HCT116 (cell line): ENCODE measurements around the gene ALMS1. TPM values are rescaled to one million over a fixed set of nuclear protein-coding genes. Genes with fewer than 3 reads are reported as not detected.

Experiments
- ATAC-seq: fragments of 200-7000 bp; cut with Tn5 transposase; 2 replicates; pipeline ENCODE4 v1.9.1; 2020; ENCODE audit warnings: mild to moderate bottlenecking, moderate library complexity
- BruUV-seq: library from RNA; stranded (reverse); fragments of 400-500 nt; replicated peaks from 2 replicates; lab custom pipeline; 2021; lab: Mats Ljungman, UMichigan
- CTCF ChIA-PET: fragments of 300-600 bp; sonication (Branson Sonifier 250); formaldehyde crosslinking; loops from one replicate; lab custom pipeline; 2021; ENCODE audit warnings: antibody characterized with exemption; lab: Charles Lee
- POLR2A ChIA-PET: fragments of 300-600, 350-600 bp; sonication (Branson Sonifier 250); formaldehyde crosslinking; loops from one replicate; lab custom pipeline; 2021; ENCODE audit warnings: antibody characterized with exemption; lab: Charles Lee
- RAD21 ChIA-PET, 2 experiments: fragments of 300-600 bp; sonication (Branson Sonifier 250); formaldehyde crosslinking; loops; one replicate each; lab custom pipeline; 2023; ENCODE audit warnings: low total read pairs in 2 of 2; ENCODE audit not compliant: uncharacterized antibody in 2 of 2, unreplicated experiment in 2 of 2, low non-redundant PET in 1 of 2; lab: Charles Lee
- DNase-seq: peaks from one replicate; pipeline ENCODE4 v3.0.0-alpha.2; 2010; ENCODE audit warnings: low read depth, low spot score
- H2AFZ ChIP-seq: fragments of 200-600 bp; shearing (Covaris generic), sonication (generic); 2 replicates; pipeline ENCODE4 v1.6.1; 2017; ENCODE audit warnings: low read depth, mixed run types, mixed read lengths, antibody characterized with exemption, low read length; ENCODE audit not compliant: poor library complexity, severe bottlenecking
- H3K27ac ChIP-seq: 2 replicates; pipeline ENCODE4 v1.5.1; 2012; ENCODE audit warnings: low read depth, low read length
- H3K27me3 ChIP-seq: fragments of 200-600 bp; sonication (generic); 2 replicates; pipeline ENCODE4 v1.6.1; 2016; ENCODE audit warnings: mixed run types, low read length, mixed read lengths; ENCODE audit not compliant: insufficient read depth
- H3K36me3 ChIP-seq, 2 experiments: fragments of 200-500 bp in 1 of 2; fragments of 200-600 bp in 1 of 2; sonication (Bioruptor generic) in 1 of 2; sonication (generic) in 1 of 2; 2 replicates each; pipeline versions ENCODE4 v1.5.1 to v1.6.1; 2014 to 2016; ENCODE audit warnings: low read length in 2 of 2, inconsistent platforms in 1 of 2, mixed read lengths in 1 of 2, mixed run types in 1 of 2; ENCODE audit not compliant: insufficient read depth in 2 of 2, control insufficient read depth in 1 of 2
- H3K4me1 ChIP-seq, 2 experiments: fragments of 200-600 bp in 1 of 2; sonication (generic) in 1 of 2; 2 replicates each; pipeline versions ENCODE4 v1.5.1 to v1.6.1; 2012 to 2017; ENCODE audit warnings: low read length in 2 of 2, inconsistent platforms in 1 of 2, mild to moderate bottlenecking in 1 of 2, mixed read lengths in 1 of 2, mixed run types in 1 of 2, moderate library complexity in 1 of 2; ENCODE audit not compliant: insufficient read depth in 2 of 2, control insufficient read depth in 1 of 2
- H3K4me2 ChIP-seq: fragments of 200-600 bp; sonication (generic); 2 replicates; pipeline ENCODE4 v1.6.1; 2017; ENCODE audit warnings: mixed run types, low read length, mixed read lengths
- H3K4me3 ChIP-seq, 2 experiments: fragments of 200-600 bp in 1 of 2; sonication (generic) in 1 of 2; replicated peaks in 1 of 2; 2 replicates each; pipeline ENCODE4 v1.5.1; 2011 to 2016; ENCODE audit warnings: low read length in 2 of 2, control low read depth in 1 of 2, low read depth in 1 of 2, mild to moderate bottlenecking in 1 of 2, mixed read lengths in 1 of 2, mixed run types in 1 of 2
- H3K79me2 ChIP-seq: fragments of 200-600 bp; sonication (generic); 2 replicates; pipeline ENCODE4 v1.6.1; 2017; ENCODE audit warnings: mild to moderate bottlenecking, mixed run types, low read length, moderate library complexity, mixed read lengths; ENCODE audit not compliant: insufficient read depth
- H3K9ac ChIP-seq: fragments of 200-600 bp; sonication (generic); 2 replicates; pipeline ENCODE4 v1.6.1; 2016; ENCODE audit warnings: low read length, mixed read lengths
- H3K9me2 ChIP-seq: fragments of 200-600 bp; sonication (generic), shearing (Covaris generic); 2 replicates; pipeline ENCODE4 v1.6.1; 2017; ENCODE audit warnings: mixed run types, mild to moderate bottlenecking, moderate library complexity; ENCODE audit not compliant: insufficient read depth
- H3K9me3 ChIP-seq, 2 experiments: fragments of 200-500 bp in 1 of 2; fragments of 200-600 bp in 1 of 2; sonication (Bioruptor generic) in 1 of 2; sonication (generic) in 1 of 2; 2 replicates each; pipeline ENCODE4 v1.6.1; 2014 to 2017; ENCODE audit warnings: low read length in 2 of 2, mixed read lengths in 2 of 2, inconsistent platforms in 1 of 2, low read depth in 1 of 2, mild to moderate bottlenecking in 1 of 2, mixed run types in 1 of 2, moderate library complexity in 1 of 2; ENCODE audit not compliant: control insufficient read depth in 1 of 2, insufficient read depth in 1 of 2
- H4K20me1 ChIP-seq: fragments of 200-600 bp; sonication (generic), shearing (Covaris generic); 2 replicates; pipeline ENCODE4 v1.6.1; 2017; ENCODE audit warnings: mixed run types, mild to moderate bottlenecking, moderate library complexity; ENCODE audit not compliant: insufficient read depth
- CBX3 ChIP-seq: IDR thresholded peaks from 2 replicates; pipeline ENCODE4 v1.6.1; 2012; ENCODE audit warnings: low read depth
- ELF1 ChIP-seq: IDR thresholded peaks from 2 replicates; pipeline ENCODE4 v1.6.1; 2012; ENCODE audit warnings: low read depth, borderline replicate concordance
- EZH2phosphoT487 ChIP-seq: fragments of 200-600 bp; IDR thresholded peaks from 2 replicates; pipeline ENCODE4 v1.6.1; 2018; ENCODE audit warnings: antibody characterized with exemption, borderline replicate concordance
- FOSL1 ChIP-seq: IDR thresholded peaks from 2 replicates; pipeline ENCODE4 v1.6.1; 2012; ENCODE audit warnings: low read depth
- RAD21 ChIP-seq: IDR thresholded peaks from 2 replicates; pipeline ENCODE4 v1.6.1; 2012; ENCODE audit warnings: low read depth, mild to moderate bottlenecking
- SIN3A ChIP-seq: IDR thresholded peaks from 2 replicates; pipeline ENCODE4 v1.6.1; 2012; ENCODE audit warnings: low read depth
- SP1 ChIP-seq: IDR thresholded peaks from 2 replicates; pipeline ENCODE4 v1.6.1; 2012; ENCODE audit warnings: low read depth
- SRF ChIP-seq: IDR thresholded peaks from 2 replicates; pipeline ENCODE4 v1.6.1; 2012; ENCODE audit warnings: low read depth
- YY1 ChIP-seq: IDR thresholded peaks from 2 replicates; pipeline ENCODE4 v1.6.1; 2011; ENCODE audit warnings: low read length, low read depth, moderate library complexity, mild to moderate bottlenecking; ENCODE audit not compliant: insufficient replicate concordance; ENCODE audit errors: extremely low read depth
- intact Hi-C: fragments of 100-400 bp; cut with micrococcal nuclease; formaldehyde crosslinking; loops from 2 replicates; pipeline ENCODE4 v1.10.0; 2022
- total RNA-seq: library from RNA; stranded (reverse); gene quantifications from one replicate; pipeline ENCODE4 v1.2.1, GENCODE V29; 2021; ENCODE audit not compliant: unreplicated experiment
- TF ChIP-seq, protein P1 (sequence below): IDR thresholded peaks from 2 replicates; pipeline ENCODE4 v1.6.1; 2012
- TF ChIP-seq, protein P2 (sequence below), 3 experiments: fragments of 200-600 bp in 1 of 3; sonication (generic) in 1 of 3; IDR thresholded peaks in 2 of 3; conservative IDR thresholded peaks in 1 of 3; 2 replicates each; pipeline ENCODE4 v1.5.1; 2012 to 2017; ENCODE audit warnings: low read depth in 2 of 3, low read length in 2 of 3, antibody characterized with exemption in 1 of 3, borderline replicate concordance in 1 of 3, control low read depth in 1 of 3, mild to moderate bottlenecking in 1 of 3, mixed read lengths in 1 of 3, mixed run types in 1 of 3, moderate library complexity in 1 of 3; ENCODE audit not compliant: insufficient read depth in 1 of 3
- TF ChIP-seq, protein P3 (sequence below): IDR thresholded peaks from 2 replicates; pipeline ENCODE4 v1.6.1; 2011; ENCODE audit warnings: mild to moderate bottlenecking, low read length, moderate library complexity; ENCODE audit not compliant: insufficient replicate concordance; ENCODE audit errors: extremely low read depth

Gene ALMS1
- total RNA-seq, 1 experiment from 2014 or later, result 20.5 TPM

DNA sequence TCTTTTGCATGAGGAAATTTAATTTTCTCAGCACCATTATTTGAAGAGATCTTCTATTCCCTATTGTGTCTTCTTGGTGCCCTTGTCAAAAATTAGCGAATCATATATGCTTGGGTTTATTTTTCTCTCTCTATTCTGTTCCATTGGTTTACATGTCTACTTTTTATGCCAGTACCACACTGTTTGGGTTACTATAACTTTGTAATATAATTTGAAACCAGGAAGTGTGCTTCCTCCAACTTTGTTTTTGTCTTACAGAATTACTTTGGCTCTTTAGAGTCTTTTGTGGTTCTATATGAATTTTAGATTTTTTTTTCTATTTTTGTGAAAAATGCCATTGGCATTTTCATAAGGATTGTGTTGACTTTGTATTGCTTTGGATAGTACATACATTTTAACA lies 17.6 kb downstream of the ALMS1 start:
- no peak for TF ChIP-seq RAD21
- TF ChIP-seq CBX3, result no peak
- no peak for TF ChIP-seq SIN3A
- TF ChIP-seq ELF1, result no peak
- TF ChIP-seq SP1, result no peak
- TF ChIP-seq, protein P1, sequence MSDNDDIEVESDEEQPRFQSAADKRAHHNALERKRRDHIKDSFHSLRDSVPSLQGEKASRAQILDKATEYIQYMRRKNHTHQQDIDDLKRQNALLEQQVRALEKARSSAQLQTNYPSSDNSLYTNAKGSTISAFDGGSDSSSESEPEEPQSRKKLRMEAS, result no peak
- TF ChIP-seq YY1, result no peak
- TF ChIP-seq, protein P2, sequence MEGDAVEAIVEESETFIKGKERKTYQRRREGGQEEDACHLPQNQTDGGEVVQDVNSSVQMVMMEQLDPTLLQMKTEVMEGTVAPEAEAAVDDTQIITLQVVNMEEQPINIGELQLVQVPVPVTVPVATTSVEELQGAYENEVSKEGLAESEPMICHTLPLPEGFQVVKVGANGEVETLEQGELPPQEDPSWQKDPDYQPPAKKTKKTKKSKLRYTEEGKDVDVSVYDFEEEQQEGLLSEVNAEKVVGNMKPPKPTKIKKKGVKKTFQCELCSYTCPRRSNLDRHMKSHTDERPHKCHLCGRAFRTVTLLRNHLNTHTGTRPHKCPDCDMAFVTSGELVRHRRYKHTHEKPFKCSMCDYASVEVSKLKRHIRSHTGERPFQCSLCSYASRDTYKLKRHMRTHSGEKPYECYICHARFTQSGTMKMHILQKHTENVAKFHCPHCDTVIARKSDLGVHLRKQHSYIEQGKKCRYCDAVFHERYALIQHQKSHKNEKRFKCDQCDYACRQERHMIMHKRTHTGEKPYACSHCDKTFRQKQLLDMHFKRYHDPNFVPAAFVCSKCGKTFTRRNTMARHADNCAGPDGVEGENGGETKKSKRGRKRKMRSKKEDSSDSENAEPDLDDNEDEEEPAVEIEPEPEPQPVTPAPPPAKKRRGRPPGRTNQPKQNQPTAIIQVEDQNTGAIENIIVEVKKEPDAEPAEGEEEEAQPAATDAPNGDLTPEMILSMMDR (IDR thresholded peaks at IDR 0.05 in 2 of 3, conservative IDR thresholded peaks at IDR 0.05 in 1 of 3; ENCODE audit: borderline replicate concordance in 1 of 3, insufficient read depth in 1 of 3, low read depth in 2 of 3, low read length in 2 of 3), result no peak
- no peak for TF ChIP-seq SRF
- no peak for TF ChIP-seq EZH2phosphoT487
- TF ChIP-seq FOSL1, result no peak
- TF ChIP-seq, protein P3, sequence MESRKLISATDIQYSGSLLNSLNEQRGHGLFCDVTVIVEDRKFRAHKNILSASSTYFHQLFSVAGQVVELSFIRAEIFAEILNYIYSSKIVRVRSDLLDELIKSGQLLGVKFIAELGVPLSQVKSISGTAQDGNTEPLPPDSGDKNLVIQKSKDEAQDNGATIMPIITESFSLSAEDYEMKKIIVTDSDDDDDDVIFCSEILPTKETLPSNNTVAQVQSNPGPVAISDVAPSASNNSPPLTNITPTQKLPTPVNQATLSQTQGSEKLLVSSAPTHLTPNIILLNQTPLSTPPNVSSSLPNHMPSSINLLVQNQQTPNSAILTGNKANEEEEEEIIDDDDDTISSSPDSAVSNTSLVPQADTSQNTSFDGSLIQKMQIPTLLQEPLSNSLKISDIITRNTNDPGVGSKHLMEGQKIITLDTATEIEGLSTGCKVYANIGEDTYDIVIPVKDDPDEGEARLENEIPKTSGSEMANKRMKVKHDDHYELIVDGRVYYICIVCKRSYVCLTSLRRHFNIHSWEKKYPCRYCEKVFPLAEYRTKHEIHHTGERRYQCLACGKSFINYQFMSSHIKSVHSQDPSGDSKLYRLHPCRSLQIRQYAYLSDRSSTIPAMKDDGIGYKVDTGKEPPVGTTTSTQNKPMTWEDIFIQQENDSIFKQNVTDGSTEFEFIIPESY, result no peak
- H3K79me2 ChIP-seq, result peaks cover 20% of the 10 kb centered on the region
- no peak overlapping the region for H3K9ac ChIP-seq

More for the DNA sequence above, 17.6 kb downstream of the ALMS1 start:
- ATAC-seq (no peak), DNase-seq (no peak)
- H3K36me3 ChIP-seq, result no peaks in the 10 kb centered on the region
- POLR2A ChIA-PET, result no interaction called here
- no peak overlapping the region for H2AFZ ChIP-seq
- intact Hi-C loops, result no loop called here
- H3K27me3 ChIP-seq, result no peaks in the 10 kb centered on the region
- no peak overlapping the region for H3K4me3 ChIP-seq
- no peak overlapping the region for H3K27ac ChIP-seq
- no peaks in the 10 kb centered on the region for H3K4me1 ChIP-seq
- H3K9me2 ChIP-seq, result no peaks in the 10 kb centered on the region
- RAD21 ChIA-PET, result no interaction called here
- no peaks in the 10 kb centered on the region for H4K20me1 ChIP-seq
- no peak overlapping the region for H3K4me2 ChIP-seq
- BruUV-seq, result no TSS peak
- H3K9me3 ChIP-seq, result peaks cover 4 to 10% of the 10 kb centered on the region in 2 experiments; a peak in 2 of 4 replicates
- CTCF ChIA-PET, result no interaction called here
